ENCODE measurements around the gene CISD2.
"Not testable (repeated sequence)": the region's sequence is repeated elsewhere in the genome, so short reads cannot be mapped to it uniquely, and the experiment has no call there.

Gene CISD2

GRCh38 chr4:102850370-102850769 is 18.4 kb upstream of the CISD2 start:
- no peak for DNase-seq

GRCh38 chr4:102858828-102859464 is 9.8 kb upstream of the CISD2 start:
- no peak for DNase-seq

GRCh38 chr4:102860611-102861324 is 8.0 kb upstream of the CISD2 start:
- DNase-seq = peak; percentile 39 to 65 (median 60)

GRCh38 chr4:102862016-102862415 is 6.8 kb upstream of the CISD2 start:
- peak; percentile 27 to 76 (median 54) for DNase-seq

- peak; percentile 19 to 76 (median 62) for DNase-seq
Measured at GRCh38 chr4:102862747-102863146, 6.0 kb upstream of the CISD2 start.

- DNase-seq = not testable (repeated sequence)
Measured at GRCh38 chr4:102865327-102865726, 3.5 kb upstream of the CISD2 start.

- DNase-seq = peak in 1 of 4 experiments; percentile 14
Measured at GRCh38 chr4:102867278-102868152, 1.3 kb upstream of the CISD2 start.

- DNase-seq = peak in 2 of 4 experiments; percentile 32 to 47
Measured at GRCh38 chr4:102868153-102868780, 525 bp upstream of the CISD2 start.

GRCh38 chr4:102869569-102870197 is 891 bp downstream of the CISD2 start:
- DNase-seq = peak in 2 of 4 experiments; percentile 10 to 24

GRCh38 chr4:102871772-102872171 is 3.0 kb downstream of the CISD2 start:
- DNase-seq = peak in 2 of 4 experiments; percentile 25 to 49

- DNase-seq = not testable (repeated sequence)
Measured at GRCh38 chr4:102877477-102878106, 8.8 kb downstream of the CISD2 start.

GRCh38 chr4:102878349-102878748 is 9.6 kb downstream of the CISD2 start:
- DNase-seq = peak; percentile 85 to 96 (median 89)

GRCh38 chr4:102878901-102879300 is 10.1 kb downstream of the CISD2 start:
- DNase-seq = peak in 1 of 4 experiments; percentile 25

- no peak for DNase-seq
Measured at GRCh38 chr4:102881343-102881742, 12.6 kb downstream of the CISD2 start.

GRCh38 chr4:102883278-102883677 is 14.5 kb downstream of the CISD2 start:
- DNase-seq = no peak

- DNase-seq = not testable (repeated sequence)
Measured at GRCh38 chr4:102888570-102888969, 19.8 kb downstream of the CISD2 start.

GRCh38 chr4:102889866-102890265 is 21.1 kb downstream of the CISD2 start:
- not testable (repeated sequence) for DNase-seq

GRCh38 chr4:102896547-102896946 is 27.8 kb downstream of the CISD2 start:
- not testable (repeated sequence) for DNase-seq

- not testable (repeated sequence) for DNase-seq
Measured at GRCh38 chr4:102897610-102898009, 28.8 kb downstream of the CISD2 start.

- DNase-seq = no peak
Measured at GRCh38 chr4:102901804-102902203, 33.0 kb downstream of the CISD2 start.

- no peak for DNase-seq
Measured at GRCh38 chr4:102918859-102919258, 50.1 kb downstream of the CISD2 start.

All from suppressor macrophage (primary cell).